Ecto neural progenitor cell (in vitro differentiated cells): Measurements from ENCODE around the gene DNAH6.
A peak's percentile ranks its signal among the peaks of the same experiment; 100 is the strongest.
"Not testable (repeated sequence)": the region's sequence is repeated elsewhere in the genome, so short reads cannot be mapped to it uniquely, and the experiment has no call there.

Source experiments
- DNase-seq: peaks from one replicate; pipeline ENCODE4 v3.0.0-alpha.2; 2018; ENCODE audit warnings: low spot score

DNAH6 gene

GRCh38 chr2:84839851-84840250, 323.6 kb downstream of the DNAH6 start:
- no peak for DNase-seq

DNA sequence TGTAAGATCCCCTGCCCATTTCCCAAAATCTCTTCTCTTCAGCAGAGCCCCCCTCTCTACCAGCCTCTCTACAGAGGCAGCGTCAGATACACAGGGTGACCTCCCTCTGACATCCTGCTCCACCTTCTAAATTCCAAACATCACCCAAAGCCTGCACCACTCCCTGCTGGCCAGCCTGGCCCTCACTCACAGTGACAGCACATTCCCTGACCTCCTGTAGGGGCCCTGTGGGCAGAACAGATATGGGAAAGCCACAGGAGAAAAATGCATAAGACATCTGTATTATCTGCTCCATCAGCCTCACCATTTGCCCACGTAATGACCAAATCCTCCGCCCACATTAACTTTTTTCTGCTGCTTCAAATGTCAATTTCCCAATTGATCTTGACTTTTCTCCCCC, 324.0 kb downstream of the DNAH6 start:
- DNase-seq = no peak

DNA sequence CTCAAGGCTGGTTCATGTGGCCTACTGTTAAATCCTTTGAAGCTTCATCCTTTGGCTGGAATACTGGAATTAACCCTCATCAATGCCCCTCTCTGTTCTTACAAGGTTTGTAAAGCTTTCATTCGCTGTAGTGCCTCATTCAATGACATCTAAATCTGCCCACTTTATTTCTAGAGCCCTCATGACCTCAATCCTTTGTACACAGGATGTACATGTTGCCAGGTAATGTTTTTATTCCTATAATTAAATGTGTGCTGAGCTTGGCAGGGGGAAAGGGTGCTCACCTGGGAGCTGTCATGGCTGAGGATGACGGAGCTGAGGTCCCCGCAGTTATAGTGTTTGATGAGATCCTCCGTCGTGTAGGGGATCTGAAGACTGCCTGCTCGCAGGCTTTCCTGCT, 325.3 kb downstream of the DNAH6 start:
- no peak for DNase-seq

DNA sequence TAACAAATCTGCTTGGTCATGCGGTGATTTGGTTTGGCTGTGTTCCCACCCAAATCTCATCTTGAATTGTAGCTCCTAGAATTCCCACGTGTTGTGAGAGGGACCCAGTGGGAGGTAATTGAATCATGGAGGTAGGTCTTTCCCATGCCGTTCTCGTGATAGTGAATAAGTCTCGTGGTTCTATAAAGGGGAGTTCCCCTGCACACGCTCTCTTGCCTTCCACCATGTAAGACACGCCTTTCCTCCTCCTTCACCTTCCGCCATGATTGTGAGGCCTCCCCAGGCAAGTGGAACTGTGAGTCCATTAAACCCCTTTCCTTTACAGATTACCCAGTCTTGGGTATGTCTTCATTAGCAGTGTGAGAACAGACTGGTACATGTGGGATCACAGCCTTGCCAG, 327.8 kb downstream of the DNAH6 start:
- DNase-seq = no peak

- no peak for DNase-seq
These were observed 329.9 kb downstream of the DNAH6 start for GRCh38 chr2:84846041-84846663.

GRCh38 chr2:84846741-84847142, 330.4 kb downstream of the DNAH6 start:
- DNase-seq = no peak

GRCh38 chr2:84847326-84848050, 331.2 kb downstream of the DNAH6 start:
- DNase-seq = no peak

- DNase-seq = no peak
These were observed 333.1 kb downstream of the DNAH6 start for GRCh38 chr2:84849271-84849952.

GRCh38 chr2:84850471-84850870, 334.2 kb downstream of the DNAH6 start:
- DNase-seq = no peak

DNA sequence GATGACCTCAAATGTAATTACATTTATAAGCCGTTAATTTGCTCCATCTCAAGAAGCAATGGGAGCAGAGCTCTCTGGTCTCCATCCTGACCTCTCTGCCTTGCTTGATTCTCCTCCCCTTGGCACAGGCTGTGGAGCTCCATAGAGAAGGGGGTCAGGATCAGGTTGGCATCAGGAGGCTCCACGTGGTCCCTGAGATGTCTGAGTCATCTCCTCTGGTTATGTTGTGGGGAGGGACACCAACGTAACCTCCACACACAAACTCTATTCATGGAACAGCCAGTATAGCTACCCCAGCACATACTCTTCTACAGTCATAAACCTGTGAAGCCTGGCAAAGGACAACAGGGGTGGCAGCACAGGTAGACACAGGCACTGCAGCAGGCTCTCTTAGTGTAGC, 335.6 kb downstream of the DNAH6 start:
- DNase-seq = no peak

DNA sequence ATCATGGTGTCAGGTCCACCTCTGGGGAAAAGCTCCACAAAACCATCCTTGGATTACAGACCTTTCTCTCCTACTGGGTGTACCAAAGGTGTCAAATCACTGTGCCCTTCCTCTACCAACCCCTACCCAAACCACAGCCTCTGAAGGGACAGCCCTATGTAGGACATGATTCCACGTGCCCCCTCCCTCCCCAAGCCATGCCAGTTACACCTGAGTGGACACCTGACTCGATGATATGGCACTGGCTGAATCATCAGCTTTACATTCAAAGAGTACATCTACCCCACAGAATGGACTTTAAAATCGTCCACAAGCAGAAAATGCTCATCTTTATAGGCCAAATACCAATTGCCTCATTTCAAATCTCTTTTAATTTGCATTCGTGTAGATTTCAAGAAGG, 338.6 kb downstream of the DNAH6 start:
- DNase-seq = no peak

DNA sequence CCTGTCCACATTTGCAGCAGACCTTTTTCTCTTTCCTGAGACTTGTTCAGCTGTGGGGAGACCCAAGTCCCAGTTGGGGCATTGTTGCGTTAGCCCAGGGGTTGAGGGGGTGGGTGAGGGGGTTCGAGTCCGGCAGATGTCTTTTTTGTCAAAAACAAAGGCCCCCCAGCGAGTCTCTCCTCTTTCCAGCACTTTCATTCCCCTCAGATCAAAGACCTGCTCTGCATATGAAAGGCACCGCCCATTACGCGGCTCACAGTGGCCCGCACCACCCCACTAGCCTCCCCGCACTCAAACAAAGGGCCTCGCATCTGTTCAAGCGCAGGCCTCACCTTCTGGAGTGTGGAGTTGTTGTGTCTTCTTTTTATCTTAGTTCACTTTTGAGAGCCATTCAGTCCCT, 339.4 kb downstream of the DNAH6 start:
- DNase-seq = peak; percentile 61

GRCh38 chr2:84856787-84857186, 340.5 kb downstream of the DNAH6 start:
- DNase-seq = no peak

DNA sequence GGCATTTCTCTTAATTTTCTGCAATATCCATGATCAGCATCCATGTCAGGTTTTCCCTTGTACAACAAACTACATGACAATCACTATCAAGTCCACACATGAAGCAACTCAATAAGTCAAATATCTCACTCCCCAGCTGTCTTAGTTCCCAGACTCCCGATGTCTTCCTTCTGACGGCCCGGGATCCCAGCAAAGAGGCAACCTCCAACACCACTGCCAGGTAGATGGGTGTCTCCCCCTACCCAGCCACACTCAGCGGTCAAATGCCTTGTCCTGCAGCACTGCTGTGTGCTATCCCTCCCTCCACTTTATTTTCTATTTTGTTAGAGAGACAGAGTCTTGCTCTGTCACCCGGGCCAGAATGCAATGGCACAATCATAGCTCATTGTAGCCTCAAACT, 341.3 kb downstream of the DNAH6 start:
- no peak for DNase-seq

- no peak for DNase-seq
These were observed 341.8 kb downstream of the DNAH6 start for GRCh38 chr2:84858123-84858522.

DNA sequence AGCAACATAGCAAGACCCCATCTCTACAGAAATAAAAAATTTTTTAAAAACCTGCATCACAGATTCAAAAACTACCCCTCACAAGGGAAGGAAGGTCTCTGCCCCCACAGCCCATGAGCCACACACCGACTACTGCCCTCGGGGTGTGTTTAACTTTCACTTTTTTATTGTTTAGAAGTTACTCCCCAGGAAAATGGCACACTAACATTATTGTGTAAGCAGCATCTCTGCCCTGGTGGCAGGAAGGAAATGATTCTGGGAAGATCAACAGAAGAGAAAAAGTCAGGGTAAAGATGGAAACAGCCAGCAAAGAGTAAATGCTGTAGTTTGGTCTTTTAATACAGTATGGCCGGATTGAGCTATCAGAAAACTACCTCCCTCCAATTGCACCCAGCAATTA, 342.6 kb downstream of the DNAH6 start:
- no peak for DNase-seq

- DNase-seq = no peak
These were observed 345.2 kb downstream of the DNAH6 start for GRCh38 chr2:84861539-84861938.

- no peak for DNase-seq
These were observed 345.7 kb downstream of the DNAH6 start for GRCh38 chr2:84862006-84862405.

GRCh38 chr2:84865181-84865783, 349.0 kb downstream of the DNAH6 start:
- no peak for DNase-seq

DNA sequence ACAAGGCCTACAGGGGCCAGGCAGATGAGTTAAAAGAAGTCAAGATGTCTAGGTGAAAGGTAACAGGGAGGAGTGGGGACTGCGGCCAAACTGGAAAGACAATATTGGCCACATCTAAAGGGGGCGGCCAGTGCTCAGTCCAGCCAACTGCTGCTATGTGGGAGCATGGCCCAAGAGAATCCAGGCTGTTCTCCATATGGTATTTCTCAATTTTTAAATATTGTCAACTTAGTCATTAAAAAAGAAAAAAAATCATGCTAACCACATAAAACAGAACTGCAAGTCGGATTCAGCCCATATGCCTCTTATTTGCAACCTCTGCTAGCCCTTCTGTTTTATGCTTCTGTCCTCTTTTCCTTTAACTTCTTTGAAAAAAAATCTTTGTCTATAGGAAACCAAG, 349.8 kb downstream of the DNAH6 start:
- no peak for DNase-seq

- not testable (repeated sequence) for DNase-seq
These were observed 352.0 kb downstream of the DNAH6 start for GRCh38 chr2:84868327-84868726.
